Osteoblast (primary cell): ENCODE results near the gene KIAA0825. TPM values are rescaled to one million over a fixed set of nuclear protein-coding genes. Genes with fewer than 3 reads are reported as not detected.

Experiments used
- DNase-seq: peaks from one replicate; pipeline ENCODE4 v3.0.0; 2011; ENCODE audit warnings: low spot score, mixed read lengths; ENCODE audit not compliant: insufficient read length; ENCODE audit errors: missing footprints
- H2AFZ ChIP-seq: 2 replicates; pipeline ENCODE4 v1.6.0; 2011; ENCODE audit warnings: mild to moderate bottlenecking, low read length
- H3K27ac ChIP-seq: 2 replicates; pipeline ENCODE4 v1.5.1; 2011; ENCODE audit warnings: mild to moderate bottlenecking, low read depth, low read length, moderate library complexity
- H3K27me3 ChIP-seq: 2 replicates; pipeline ENCODE4 v1.6.0; 2012; ENCODE audit warnings: mild to moderate bottlenecking, control low read depth, inconsistent platforms, low read length, moderate library complexity; ENCODE audit not compliant: insufficient read depth
- H3K36me3 ChIP-seq: 2 replicates; pipeline ENCODE4 v1.5.1; 2011; ENCODE audit warnings: mild to moderate bottlenecking, low read length, control low read depth, moderate library complexity; ENCODE audit not compliant: insufficient read depth
- H3K4me1 ChIP-seq: 2 replicates; pipeline ENCODE4 v1.5.1; 2011; ENCODE audit warnings: mild to moderate bottlenecking, low read length, control low read depth, moderate library complexity; ENCODE audit not compliant: insufficient read depth
- H3K4me2 ChIP-seq: 2 replicates; pipeline ENCODE4 v1.6.0; 2011; ENCODE audit warnings: mild to moderate bottlenecking, low read length; ENCODE audit not compliant: insufficient read depth
- H3K4me3 ChIP-seq: fragments of 200-600 bp; sonication (generic); 3 replicates; pipeline ENCODE4 v1.5.1; 2012; ENCODE audit warnings: mild to moderate bottlenecking, low read length, inconsistent platforms; ENCODE audit not compliant: insufficient read depth
- H3K79me2 ChIP-seq: 2 replicates; pipeline ENCODE4 v1.6.0; 2012; ENCODE audit warnings: mild to moderate bottlenecking, low read length, control low read depth, inconsistent platforms; ENCODE audit not compliant: insufficient read depth
- H3K9me3 ChIP-seq: 2 replicates; pipeline ENCODE4 v1.5.1; 2011; ENCODE audit warnings: low read depth, low read length, control low read depth
- H4K20me1 ChIP-seq: 2 replicates; pipeline ENCODE4 v1.6.0; 2012; ENCODE audit warnings: mild to moderate bottlenecking, low read length, control low read depth; ENCODE audit not compliant: insufficient read depth
- CTCF ChIP-seq: IDR thresholded peaks from 2 replicates; pipeline ENCODE4 v1.5.1; 2011; ENCODE audit warnings: mild to moderate bottlenecking, low read depth, low read length, moderate library complexity; ENCODE audit errors: extremely low read depth
- total RNA-seq: library from RNA; depleted of rRNA; stranded (reverse); fragments of >200 nt; gene quantifications from 2 replicates; pipeline ENCODE4 v1.2.3, GENCODE V29; 2012

KIAA0825 gene
- total RNA-seq, 1 donor, result 8.0 TPM

- H3K4me2 ChIP-seq, result no peak overlapping the region
- H3K9me3 ChIP-seq, result no peaks in the 10 kb centered on the region
- no peaks in the 10 kb centered on the region for H3K36me3 ChIP-seq
- H3K4me3 ChIP-seq, result no peak overlapping the region
- no peaks in the 10 kb centered on the region for H4K20me1 ChIP-seq
- no peaks in the 10 kb centered on the region for H3K27me3 ChIP-seq
- no peak for TF ChIP-seq CTCF
- DNase-seq, result no peak
- H3K27ac ChIP-seq, result no peak overlapping the region
- no peaks in the 10 kb centered on the region for H3K79me2 ChIP-seq
- no peak overlapping the region for H2AFZ ChIP-seq
- H3K4me1 ChIP-seq, result no peaks in the 10 kb centered on the region
These were observed 228.9 kb downstream of the KIAA0825 start for GRCh38 chr5:94389515-94389899.

- Histone ChIP-seq H3K4me1 (no peaks in the 10 kb centered on the region), H3K27me3 (no peaks in the 10 kb centered on the region), H3K9me3 (no peaks in the 10 kb centered on the region), H3K4me2 (no peak overlapping the region), H4K20me1 (no peaks in the 10 kb centered on the region), H3K4me3 (no peak overlapping the region), H2AFZ (no peak overlapping the region), H3K36me3 (no peaks in the 10 kb centered on the region), H3K79me2 (no peaks in the 10 kb centered on the region), H3K27ac (no peak overlapping the region)
- no peak for TF ChIP-seq CTCF
- no peak for DNase-seq
These were observed 229.5 kb downstream of the KIAA0825 start for GRCh38 chr5:94388773-94389514.

GRCh38 chr5:94385767-94386166 is 232.6 kb downstream of the KIAA0825 start:
- no peaks in the 10 kb centered on the region for H3K27me3 ChIP-seq
- no peak overlapping the region for H3K4me2 ChIP-seq
- H2AFZ ChIP-seq, result no peak overlapping the region
- H4K20me1 ChIP-seq, result no peaks in the 10 kb centered on the region
- no peaks in the 10 kb centered on the region for H3K36me3 ChIP-seq
- DNase-seq, result no peak
- H3K9me3 ChIP-seq, result no peaks in the 10 kb centered on the region
- H3K79me2 ChIP-seq, result no peaks in the 10 kb centered on the region
- H3K27ac ChIP-seq, result no peak overlapping the region
- H3K4me1 ChIP-seq, result no peaks in the 10 kb centered on the region
- TF ChIP-seq CTCF, result no peak
- H3K4me3 ChIP-seq, result no peak overlapping the region

GRCh38 chr5:94378062-94378461 is 240.3 kb downstream of the KIAA0825 start:
- H3K4me2 ChIP-seq, result no peak overlapping the region
- DNase-seq, result no peak
- no peak overlapping the region for H2AFZ ChIP-seq
- H3K79me2 ChIP-seq, result no peaks in the 10 kb centered on the region
- no peak overlapping the region for H3K4me3 ChIP-seq
- H3K4me1 ChIP-seq, result no peaks in the 10 kb centered on the region
- H3K36me3 ChIP-seq, result no peaks in the 10 kb centered on the region
- no peak for TF ChIP-seq CTCF
- no peaks in the 10 kb centered on the region for H3K9me3 ChIP-seq
- H3K27me3 ChIP-seq, result no peaks in the 10 kb centered on the region
- no peak overlapping the region for H3K27ac ChIP-seq
- no peaks in the 10 kb centered on the region for H4K20me1 ChIP-seq
